Activated CD4-positive, alpha-beta T cell treated with anti-CD3 and anti-CD28 coated beads, Interleukin-2, amount 50 U/mL, for 4 hours (primary cell): ENCODE measurements around the gene VWF.
A peak's percentile ranks its signal among the peaks of the same experiment; 100 is the strongest.
"Not testable (repeated sequence)": the region's sequence is repeated elsewhere in the genome, so short reads cannot be mapped to it uniquely, and the experiment has no call there.

Experiments used
- DNase-seq, 2 experiments: peaks; one replicate each; pipeline ENCODE4 v3.0.0-alpha.2; 2020

The VWF gene

GRCh38 chr12:6143303-6143675 is 18.8 kb upstream of the VWF start:
- no peak for DNase-seq

GRCh38 chr12:6142368-6143302 is 18.2 kb upstream of the VWF start:
- DNase-seq = not testable (repeated sequence)

GRCh38 chr12:6141731-6142367 is 17.4 kb upstream of the VWF start:
- not testable (repeated sequence) for DNase-seq

- DNase-seq = peak; percentile 9 to 19
Observed at GRCh38 chr12:6140651-6141447, 16.4 kb upstream of the VWF start.

GRCh38 chr12:6135071-6135470 is 10.6 kb upstream of the VWF start:
- DNase-seq = no peak

- no peak for DNase-seq
Observed at GRCh38 chr12:6133642-6134041, 9.2 kb upstream of the VWF start.

- no peak for DNase-seq
Observed at GRCh38 chr12:6132496-6132895, 8.0 kb upstream of the VWF start.

GRCh38 chr12:6125310-6125608 is 789 bp upstream of the VWF start:
- no peak for DNase-seq

- DNase-seq = no peak
Observed at GRCh38 chr12:6123258-6123657, 1.2 kb downstream of the VWF start.

- no peak for DNase-seq
Observed at GRCh38 chr12:6122201-6122600, 2.3 kb downstream of the VWF start.

GRCh38 chr12:6120796-6121473 is 3.5 kb downstream of the VWF start:
- no peak for DNase-seq

- DNase-seq = no peak
Observed at GRCh38 chr12:6118891-6119568, 5.4 kb downstream of the VWF start.

- DNase-seq = no peak
Observed at GRCh38 chr12:6116471-6117021, 7.9 kb downstream of the VWF start.

- DNase-seq = no peak
Observed at GRCh38 chr12:6115389-6115788, 9.1 kb downstream of the VWF start.

- no peak for DNase-seq
Observed at GRCh38 chr12:6114476-6114870, 10.0 kb downstream of the VWF start.

- DNase-seq = no peak
Observed at GRCh38 chr12:6113691-6114475, 10.6 kb downstream of the VWF start.

GRCh38 chr12:6112004-6112403 is 12.5 kb downstream of the VWF start:
- no peak for DNase-seq

GRCh38 chr12:6110006-6110405 is 14.5 kb downstream of the VWF start:
- DNase-seq = no peak

- no peak for DNase-seq
Observed at GRCh38 chr12:6106218-6106617, 18.3 kb downstream of the VWF start.

- DNase-seq = no peak
Observed at GRCh38 chr12:6104842-6105241, 19.6 kb downstream of the VWF start.

GRCh38 chr12:6104027-6104426 is 20.4 kb downstream of the VWF start:
- DNase-seq = no peak
